SU-DHL-6 (cell line): ENCODE results near the gene MICOS13.
A peak's percentile ranks its signal among the peaks of the same experiment; 100 is the strongest.

Source experiments
- H2AFZ ChIP-seq: fragments of 200-600 bp; sonication (generic); 2 replicates; pipeline ENCODE4 v1.6.1; 2014; ENCODE audit warnings: low read depth, mild to moderate bottlenecking, moderate library complexity, mixed read lengths, antibody characterized with exemption, low read length; ENCODE audit not compliant: severe bottlenecking
- H3F3A ChIP-seq: fragments of 200-600 bp; shearing (Covaris generic); 2 replicates; pipeline ENCODE4 v1.6.0; 2016; ENCODE audit warnings: antibody characterized with exemption, mild to moderate bottlenecking; ENCODE audit not compliant: insufficient read depth
- H3K27ac ChIP-seq: fragments of 200-600 bp; sonication (generic); 2 replicates; pipeline ENCODE4 v1.5.1; 2016; ENCODE audit warnings: low read depth, mild to moderate bottlenecking, low read length, moderate library complexity, mixed read lengths
- H3K27me3 ChIP-seq: fragments of 200-600 bp; sonication (generic), shearing (Covaris generic); 2 replicates; pipeline ENCODE4 v1.6.0; 2014; ENCODE audit warnings: mild to moderate bottlenecking, low read length
- H3K36me3 ChIP-seq: fragments of 200-600 bp; sonication (generic); 2 replicates; pipeline ENCODE4 v1.6.1; 2014; ENCODE audit warnings: mild to moderate bottlenecking, low read length, mixed read lengths
- H3K4me2 ChIP-seq: fragments of 300-600, 200-600 bp; shearing (Covaris generic), sonication (generic); 2 replicates; pipeline ENCODE4 v1.6.0; 2014; ENCODE audit warnings: low read length, low read depth, mild to moderate bottlenecking; ENCODE audit not compliant: poor library complexity, severe bottlenecking
- H3K4me3 ChIP-seq: fragments of 200-600 bp; sonication (generic); 2 replicates; pipeline ENCODE4 v1.5.1; 2014; ENCODE audit warnings: antibody characterized with exemption, low read length, mild to moderate bottlenecking, mixed read lengths; ENCODE audit not compliant: insufficient read depth, poor library complexity, severe bottlenecking
- H3K79me2 ChIP-seq: fragments of 200-600 bp; sonication (generic); 2 replicates; pipeline ENCODE4 v1.6.1; 2014; ENCODE audit warnings: mild to moderate bottlenecking, low read length, moderate library complexity; ENCODE audit not compliant: insufficient read depth
- H3K9ac ChIP-seq: fragments of 200-600 bp; sonication (generic); 2 replicates; pipeline ENCODE4 v1.7.0; 2014; ENCODE audit warnings: mild to moderate bottlenecking, low read length
- H3K9me2 ChIP-seq: fragments of 200-600 bp; sonication (generic); replicated peaks from 2 replicates; pipeline ENCODE4 v1.6.1; 2014; ENCODE audit warnings: low read length; ENCODE audit not compliant: insufficient read depth
- H3K9me3 ChIP-seq: fragments of 200-600 bp; sonication (generic); 2 replicates; pipeline ENCODE4 v1.6.1; 2014; ENCODE audit warnings: low read length, mixed read lengths; ENCODE audit not compliant: insufficient read depth
- H4K20me1 ChIP-seq: fragments of 200-600 bp; sonication (generic); 2 replicates; pipeline ENCODE4 v1.6.1; 2014; ENCODE audit warnings: low read depth, mild to moderate bottlenecking, antibody characterized with exemption, low read length, moderate library complexity, mixed read lengths
- CTCF ChIP-seq: fragments of 200-600 bp; sonication (generic); IDR thresholded peaks from one replicate; pipeline ENCODE4 v1.5.1; 2017; ENCODE audit warnings: antibody characterized with exemption, mild to moderate bottlenecking, low read length, moderate library complexity; ENCODE audit not compliant: insufficient read depth, poor library complexity, severe bottlenecking
- EZH2phosphoT487 ChIP-seq: fragments of 200-600 bp; sonication (generic), shearing (Covaris generic); conservative IDR thresholded peaks from 2 replicates; pipeline ENCODE4 v1.6.1; 2018; ENCODE audit warnings: mild to moderate bottlenecking, antibody characterized with exemption, low read length, moderate library complexity, mixed read lengths

MICOS13 gene

GRCh38 chr19:5632241-5632612 is 48.1 kb downstream of the MICOS13 start:
- H3K27ac ChIP-seq, result no peak overlapping the region
- H3K36me3 ChIP-seq, result peaks cover 34% of the 10 kb centered on the region
- no peak overlapping the region for H3K4me2 ChIP-seq
- no peak overlapping the region for H3K4me3 ChIP-seq
- no peaks in the 10 kb centered on the region for H3K27me3 ChIP-seq
- no peak for TF ChIP-seq CTCF
- TF ChIP-seq EZH2phosphoT487, result no peak
- H2AFZ ChIP-seq, result no peak overlapping the region
- peaks cover 100% of the 10 kb centered on the region for H3K79me2 ChIP-seq
- H3K9me2 ChIP-seq, result no peaks in the 10 kb centered on the region
- H3K9me3 ChIP-seq, result no peaks in the 10 kb centered on the region
- no peak overlapping the region for H3K9ac ChIP-seq
- peaks cover 18% of the 10 kb centered on the region for H3F3A ChIP-seq
- peaks cover 73% of the 10 kb centered on the region for H4K20me1 ChIP-seq

GRCh38 chr19:5631567-5632240 is 48.6 kb downstream of the MICOS13 start:
- Histone ChIP-seq H3K27ac (no peak overlapping the region), H3K4me2 (no peak overlapping the region), H3K79me2 (peaks cover 100% of the 10 kb centered on the region), H2AFZ (no peak overlapping the region), H3K9me2 (no peaks in the 10 kb centered on the region), H3K27me3 (no peaks in the 10 kb centered on the region), H4K20me1 (peaks cover 73% of the 10 kb centered on the region), H3F3A (peaks cover 18% of the 10 kb centered on the region), H3K4me3 (no peak overlapping the region), H3K36me3 (peaks cover 34% of the 10 kb centered on the region), H3K9ac (no peak overlapping the region), H3K9me3 (no peaks in the 10 kb centered on the region)
- TF ChIP-seq EZH2phosphoT487 (no peak), CTCF (no peak)

GRCh38 chr19:5628919-5629481 is 51.3 kb downstream of the MICOS13 start:
- no peak for TF ChIP-seq CTCF
- TF ChIP-seq EZH2phosphoT487, result no peak
- peaks cover 100% of the 10 kb centered on the region for H3K79me2 ChIP-seq
- peak overlapping the region; percentile 21 for H3K4me2 ChIP-seq
- no peaks in the 10 kb centered on the region for H3K9me2 ChIP-seq
- H3K27ac ChIP-seq, result peak overlapping the region; percentile 18
- H3K27me3 ChIP-seq, result no peaks in the 10 kb centered on the region
- H3F3A ChIP-seq, result 0 out of 2 replicates have a peak, but pooled peaks cover 13% of the 10 kb centered on the region
- H2AFZ ChIP-seq, result no peak overlapping the region
- no peak overlapping the region for H3K4me3 ChIP-seq
- H3K9ac ChIP-seq, result no peak overlapping the region
- peaks cover 67% of the 10 kb centered on the region for H4K20me1 ChIP-seq
- H3K9me3 ChIP-seq, result no peaks in the 10 kb centered on the region
- H3K36me3 ChIP-seq, result peaks cover 38% of the 10 kb centered on the region
